CD4-positive, alpha-beta memory T cell (primary cell): ENCODE measurements around the gene CSPG4. TPM values are rescaled to one million over a fixed set of nuclear protein-coding genes. Genes with fewer than 3 reads are reported as not detected.
"Not testable (repeated sequence)": the region's sequence is repeated elsewhere in the genome, so short reads cannot be mapped to it uniquely, and the experiment has no call there.

Source experiments
- CTCF ChIA-PET: fragments of 350-600 bp; sonication (Branson Sonifier 250); formaldehyde crosslinking; loops from one replicate; lab custom pipeline; 2021; ENCODE audit warnings: inconsistent platforms; ENCODE audit not compliant: partially characterized antibody; lab: Charles Lee
- POLR2A ChIA-PET: fragments of 350-600 bp; sonication (Branson Sonifier 250); formaldehyde crosslinking; loops from one replicate; lab custom pipeline; 2021; ENCODE audit not compliant: partially characterized antibody; lab: Charles Lee
- DNase-seq, 5 donors: peaks; one replicate each; pipeline versions ENCODE4 v3.0.0 to v3.0.0-alpha.2; 2020 to 2022; ENCODE audit warnings: mixed read lengths in 1 of 5
- H3K27ac ChIP-seq: one replicate; pipeline ENCODE4 v1.7.0; 2013; ENCODE audit warnings: low read depth, low read length
- H3K27me3 ChIP-seq: 2 replicates; pipeline ENCODE4 v1.7.0; 2013; ENCODE audit warnings: mild to moderate bottlenecking, low read length, moderate library complexity; ENCODE audit not compliant: insufficient read depth
- H3K36me3 ChIP-seq: 2 replicates; pipeline ENCODE4 v1.7.0; 2013; ENCODE audit warnings: mild to moderate bottlenecking, low read length, moderate library complexity; ENCODE audit not compliant: insufficient read depth
- H3K4me1 ChIP-seq: 2 replicates; pipeline ENCODE4 v1.7.0; 2013; ENCODE audit warnings: mild to moderate bottlenecking, low read length, moderate library complexity; ENCODE audit not compliant: insufficient read depth
- H3K4me3 ChIP-seq, 2 donors: one replicate each; pipeline ENCODE4 v1.7.0; 2013; ENCODE audit warnings: low read length in 2 of 2, mild to moderate bottlenecking in 1 of 2
- H3K9me3 ChIP-seq, 2 donors: one replicate each; pipeline ENCODE4 v1.7.0; 2013; ENCODE audit warnings: low read length in 2 of 2, control low read depth in 1 of 2; ENCODE audit not compliant: control insufficient read depth in 1 of 2
- H3K27ac Mint-ChIP-seq, 7 donors: one replicate each; pipeline ENCODE4 v1.8.0; 2020 to 2021; ENCODE audit warnings: mixed read lengths in 7 of 7, mild to moderate bottlenecking in 6 of 7, inconsistent platforms in 3 of 7, moderate library complexity in 3 of 7
- H3K27me3 Mint-ChIP-seq, 2 donors: one replicate each; pipeline ENCODE4 v1.8.0; 2020 to 2021; ENCODE audit warnings: mixed read lengths in 2 of 2
- H3K36me3 Mint-ChIP-seq, 2 donors: one replicate each; pipeline ENCODE4 v1.8.0; 2020 to 2021; ENCODE audit warnings: mixed read lengths in 2 of 2, inconsistent platforms in 1 of 2, mild to moderate bottlenecking in 1 of 2
- H3K4me1 Mint-ChIP-seq, 4 donors: one replicate each; pipeline ENCODE4 v1.8.0; 2020 to 2021; ENCODE audit warnings: mixed read lengths in 4 of 4, mild to moderate bottlenecking in 1 of 4
- H3K4me3 Mint-ChIP-seq, 8 donors: one replicate each; pipeline ENCODE4 v1.8.0; 2020 to 2021; ENCODE audit warnings: mixed read lengths in 8 of 8, mild to moderate bottlenecking in 7 of 8, moderate library complexity in 6 of 8, inconsistent platforms in 3 of 8
- H3K9me3 Mint-ChIP-seq, 8 donors: one replicate each; pipeline ENCODE4 v1.8.0; 2020 to 2021; ENCODE audit warnings: mixed read lengths in 8 of 8, mild to moderate bottlenecking in 5 of 8, inconsistent platforms in 3 of 8, moderate library complexity in 1 of 8
- intact Hi-C: fragments of 100-400 bp; cut with micrococcal nuclease; formaldehyde crosslinking; loops from one replicate; pipeline ENCODE4 v1.15.1; 2023
- polyA plus RNA-seq, 2 donors: library from polyadenylated mRNA; unstranded; fragments of 300-500 nt; fragmentation: Illumina TruSeq; gene quantifications; one replicate each; pipeline ENCODE4 v1.2.3, GENCODE V29; 2021
- total RNA-seq, 2 experiments: library from RNA; stranded (reverse); gene quantifications; one replicate each; pipeline ENCODE4 v1.2.3, GENCODE V29; 2021

CSPG4 gene
- total and polyA plus RNA-seq, 4 experiments from 2014 or later = not detected

DNA sequence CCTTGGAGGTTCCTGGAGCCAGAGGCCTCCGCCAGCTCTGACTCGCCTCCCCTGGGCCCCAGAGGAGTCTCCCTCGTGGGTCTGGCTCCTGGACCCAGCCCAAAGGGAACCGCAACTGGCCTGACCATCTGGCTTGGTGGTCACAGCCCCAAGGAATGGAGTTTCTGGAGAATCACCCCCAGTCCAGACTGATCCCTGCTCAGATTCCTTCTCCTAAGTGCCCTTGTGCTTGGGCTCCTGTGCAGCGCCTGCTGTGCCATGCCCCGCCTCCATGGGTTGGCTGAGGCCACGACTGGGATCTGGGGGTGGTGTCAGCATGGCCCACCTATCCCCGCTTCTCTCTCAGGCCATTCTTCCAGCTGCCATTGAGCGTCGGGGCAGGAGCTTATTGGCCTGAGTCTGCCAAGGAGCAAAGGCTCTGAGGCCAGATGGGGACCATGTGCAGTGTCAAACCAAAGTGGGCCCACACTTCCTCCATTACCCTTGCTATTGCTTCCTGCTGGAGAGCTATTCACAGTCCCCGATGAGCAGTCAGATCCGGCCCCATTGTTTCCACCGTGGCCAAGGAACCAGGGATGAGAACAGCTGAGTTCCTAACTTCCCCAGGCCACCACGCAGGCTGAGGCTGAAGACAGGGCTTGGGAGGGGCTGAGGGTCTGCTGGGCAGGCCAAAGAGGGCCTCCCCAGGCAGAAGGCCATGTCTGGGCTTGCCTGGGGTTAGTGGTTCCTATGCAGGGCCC is 19.0 kb downstream of the CSPG4 start:
- CTCF ChIA-PET = interaction anchor here (1.2 kb wide), 1 partner anchor 9 kb away, joined by 3 read pairs; no protein-coding TSS in a partner anchor
- intact Hi-C loops = no loop called here
- peaks cover 9% of the 10 kb centered on the region for H3K4me1 ChIP-seq

DNA sequence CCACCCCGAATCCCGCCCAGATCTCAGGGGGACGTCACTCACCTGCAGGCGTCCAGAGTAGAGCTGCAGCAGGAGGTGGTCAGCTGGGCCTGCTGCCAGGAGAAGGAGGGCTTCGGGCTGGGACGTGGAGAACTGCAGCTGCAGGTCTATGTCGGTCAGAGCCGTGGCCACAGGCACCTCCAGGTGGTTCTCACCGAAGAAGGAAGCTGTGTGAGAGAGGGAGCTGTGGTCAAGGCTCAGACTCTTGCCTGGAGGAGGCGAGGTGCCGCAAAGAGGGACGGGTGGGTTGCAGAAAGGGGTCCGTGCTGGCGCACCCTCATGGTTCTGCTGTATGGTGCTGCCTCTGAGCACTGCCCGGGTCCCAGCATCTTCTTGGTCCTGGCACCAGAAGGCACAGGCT is 19.6 kb downstream of the CSPG4 start:
- POLR2A ChIA-PET, H3K9me3 Mint-ChIP-seq: not testable (repeated sequence)

More for the DNA sequence above, 19.0 kb downstream of the CSPG4 start:
- Mint-ChIP-seq H3K4me3 (no peak overlapping the region), H3K4me1 (peaks cover 0 to 9% (median 5%) of the 10 kb centered on the region in 4 donors), H3K36me3 (no peaks in the 10 kb centered on the region), H3K27me3 (peaks cover 4 to 7% of the 10 kb centered on the region in 2 donors), H3K9me3 (peaks cover 0 to 3% (median 0%) of the 10 kb centered on the region in 8 donors), H3K27ac (no peak overlapping the region)
- Histone ChIP-seq H3K4me3 (no peak overlapping the region), H3K36me3 (no peaks in the 10 kb centered on the region), H3K27me3 (no peaks in the 10 kb centered on the region), H3K27ac (no peak overlapping the region), H3K9me3 (no peaks in the 10 kb centered on the region)
- DNase-seq = no peak
- POLR2A ChIA-PET = no interaction called here

DNA sequence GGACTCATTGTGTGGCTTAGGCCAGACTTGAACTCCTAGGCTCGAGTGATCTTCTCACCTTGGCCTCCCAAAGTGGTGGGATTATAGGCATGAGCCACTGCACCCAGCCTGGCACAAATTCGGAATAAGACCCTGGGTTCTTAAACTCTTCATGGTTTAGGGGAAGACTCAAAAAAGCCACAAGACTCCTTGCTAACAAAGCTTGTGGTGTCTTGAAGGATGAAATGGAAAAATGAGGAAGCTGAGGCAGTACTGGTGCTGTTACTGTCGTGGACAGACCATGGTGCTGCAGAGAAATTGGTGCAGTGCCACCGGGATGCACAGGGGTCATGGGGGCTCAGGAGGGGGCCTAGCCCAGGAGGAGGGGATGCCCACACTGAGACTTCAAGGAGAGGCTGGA is 20.3 kb downstream of the CSPG4 start:
- H3K36me3 Mint-ChIP-seq, H3K27me3 ChIP-seq, H3K4me3 Mint-ChIP-seq, H3K36me3 ChIP-seq, POLR2A ChIA-PET, CTCF ChIA-PET, H3K9me3 Mint-ChIP-seq, intact Hi-C loops, H3K4me1 ChIP-seq, DNase-seq, H3K27ac ChIP-seq, H3K9me3 ChIP-seq, H3K4me3 ChIP-seq, H3K4me1 Mint-ChIP-seq: not testable (repeated sequence)
- Mint-ChIP-seq H3K27me3 (peaks cover 4 to 10% of the 10 kb centered on the region in 2 donors), H3K27ac (peak overlapping the region in 1 of 7 donors; percentile 57)

More for the DNA sequence above, 19.6 kb downstream of the CSPG4 start:
- H3K27me3 ChIP-seq, H3K4me1 Mint-ChIP-seq, H3K4me3 Mint-ChIP-seq, H3K4me3 ChIP-seq, H3K36me3 Mint-ChIP-seq, H3K27me3 Mint-ChIP-seq, H3K36me3 ChIP-seq, H3K9me3 ChIP-seq, DNase-seq, H3K4me1 ChIP-seq, H3K27ac ChIP-seq, intact Hi-C loops, H3K27ac Mint-ChIP-seq: not testable (repeated sequence)
- CTCF ChIA-PET = interaction anchor here (1.2 kb wide), 1 partner anchor 8 kb away, joined by 3 read pairs; no protein-coding TSS in a partner anchor

DNA sequence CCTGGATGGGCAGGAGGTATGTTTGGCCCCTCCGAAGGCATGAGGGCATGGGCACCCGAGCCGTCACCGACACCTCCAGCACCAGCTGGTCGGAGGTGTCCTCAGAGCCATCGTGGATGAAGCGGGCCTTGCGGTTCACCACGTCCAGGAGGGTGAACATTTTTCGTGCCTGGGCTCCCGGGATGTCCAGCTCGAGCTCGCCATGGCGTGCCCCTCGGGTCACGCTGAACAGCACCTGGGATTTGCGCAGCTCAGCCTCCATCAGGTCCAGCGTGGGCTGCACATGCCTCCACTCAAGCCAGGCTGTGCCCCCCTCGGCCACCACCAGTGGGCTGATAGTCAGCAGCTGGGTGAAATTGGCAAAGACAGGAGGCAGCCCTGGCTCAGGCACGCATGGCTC is 23.2 kb downstream of the CSPG4 start:
- H3K9me3 Mint-ChIP-seq, CTCF ChIA-PET, H3K4me1 Mint-ChIP-seq, H3K9me3 ChIP-seq, POLR2A ChIA-PET, H3K4me3 Mint-ChIP-seq, intact Hi-C loops, H3K27me3 Mint-ChIP-seq, H3K27ac ChIP-seq, H3K36me3 ChIP-seq, DNase-seq, H3K27me3 ChIP-seq, H3K27ac Mint-ChIP-seq, H3K4me1 ChIP-seq, H3K4me3 ChIP-seq, H3K36me3 Mint-ChIP-seq: not testable (repeated sequence)

DNA sequence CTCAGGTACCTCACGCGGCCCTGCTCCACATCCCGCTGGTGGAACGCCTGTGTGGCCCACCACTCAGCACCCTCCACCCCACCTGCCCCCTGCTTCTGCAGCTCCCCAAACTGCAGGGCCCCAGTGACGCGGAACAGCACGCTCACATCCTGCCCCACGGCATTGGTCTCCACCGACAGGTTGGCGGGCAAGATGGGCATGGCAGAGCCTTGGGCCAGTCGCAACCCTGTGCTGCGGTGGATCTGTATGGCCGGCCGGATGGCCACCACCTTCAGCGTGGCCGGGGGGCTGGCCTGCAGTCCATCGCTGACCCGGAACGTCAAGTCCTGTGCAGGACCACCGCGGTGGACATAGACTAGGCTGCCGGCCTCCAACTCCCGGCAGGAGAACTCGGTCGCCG is 23.8 kb downstream of the CSPG4 start:
- no peak for DNase-seq
- H3K36me3 Mint-ChIP-seq = no peaks in the 10 kb centered on the region
- Histone ChIP-seq H3K4me1 (no peaks in the 10 kb centered on the region), H3K9me3 (no peaks in the 10 kb centered on the region), H3K27ac (no peak overlapping the region), H3K27me3 (no peaks in the 10 kb centered on the region), H3K36me3 (no peaks in the 10 kb centered on the region), H3K4me3 (no peak overlapping the region)
- peaks cover 3 to 9% of the 10 kb centered on the region in 2 donors for H3K27me3 Mint-ChIP-seq
- H3K4me3 Mint-ChIP-seq = no peak overlapping the region
- CTCF ChIA-PET = no interaction called here
- intact Hi-C loops = no loop called here
- peaks cover 0 to 5% (median 0%) of the 10 kb centered on the region in 4 donors for H3K4me1 Mint-ChIP-seq
- no peak overlapping the region for H3K27ac Mint-ChIP-seq
- POLR2A ChIA-PET = no interaction called here
- peaks cover 0 to 2% (median 0%) of the 10 kb centered on the region in 8 donors for H3K9me3 Mint-ChIP-seq

DNA sequence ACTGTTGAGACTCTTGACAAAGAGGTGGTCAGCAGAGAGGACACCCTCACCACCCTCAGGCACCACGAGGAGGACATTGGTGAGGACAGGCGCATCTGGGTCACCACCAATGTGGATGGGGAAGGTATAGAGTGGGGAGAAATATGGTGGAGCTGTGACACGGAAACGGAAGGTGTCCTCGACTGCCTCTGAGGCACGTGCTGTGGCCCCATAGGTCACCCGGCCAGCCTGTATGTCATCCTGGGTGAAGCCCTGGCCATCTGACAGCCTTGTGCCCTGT is 24.4 kb downstream of the CSPG4 start:
- H3K9me3 ChIP-seq = no peaks in the 10 kb centered on the region
- no peaks in the 10 kb centered on the region for H3K36me3 ChIP-seq
- Mint-ChIP-seq H3K27ac (no peak overlapping the region), H3K36me3 (no peaks in the 10 kb centered on the region), H3K27me3 (peaks cover 3 to 9% of the 10 kb centered on the region in 2 donors), H3K9me3 (peaks cover 0 to 2% (median 0%) of the 10 kb centered on the region in 8 donors), H3K4me3 (no peak overlapping the region), H3K4me1 (peaks cover 0 to 5% (median 0%) of the 10 kb centered on the region in 4 donors)
- H3K27me3 ChIP-seq = no peaks in the 10 kb centered on the region
- no peak overlapping the region for H3K27ac ChIP-seq
- CTCF ChIA-PET = no interaction called here
- no peak overlapping the region for H3K4me3 ChIP-seq
- H3K4me1 ChIP-seq = no peaks in the 10 kb centered on the region
- intact Hi-C loops = no loop called here
- no peak for DNase-seq
- POLR2A ChIA-PET = no interaction called here

DNA sequence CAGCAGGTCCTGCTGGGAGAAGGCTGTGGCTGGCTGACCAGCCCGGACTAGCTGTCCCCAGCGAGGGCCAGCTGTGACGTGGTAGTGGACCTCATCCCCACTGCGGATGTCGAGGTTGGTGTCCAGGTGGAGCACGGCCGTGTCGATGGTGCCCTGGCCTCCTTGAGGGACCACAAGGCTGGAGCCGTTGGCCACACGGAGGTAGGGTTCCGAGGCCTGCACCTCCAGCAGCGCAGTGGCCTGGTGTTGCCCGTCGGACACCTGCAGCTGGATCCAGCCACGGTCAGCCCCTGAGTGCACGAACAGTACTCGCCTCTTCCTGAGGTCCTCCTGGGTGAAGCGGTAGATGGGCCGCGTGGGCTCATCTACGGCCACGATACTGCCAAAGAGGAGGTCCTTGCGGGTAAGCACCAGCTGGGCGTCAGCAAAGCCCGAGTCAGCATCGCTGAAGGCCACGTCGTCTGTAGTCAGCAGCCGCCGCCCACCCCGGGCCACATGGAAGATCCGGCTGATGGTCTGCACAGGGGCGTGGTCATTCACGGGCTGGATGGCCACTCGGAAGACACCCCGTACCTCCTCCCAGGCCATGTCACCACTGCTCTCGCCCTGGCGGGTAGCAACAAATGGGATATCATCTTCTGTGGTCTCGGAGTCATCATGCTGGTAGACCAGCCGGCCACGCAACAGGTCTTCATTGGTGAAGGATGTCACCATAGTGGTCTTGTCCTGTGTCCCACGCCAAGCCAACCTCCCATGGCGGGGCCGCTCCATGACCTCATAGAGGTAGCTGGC is 25.0 kb downstream of the CSPG4 start:
- intact Hi-C loops = no loop called here
- peak overlapping the region in 1 of 8 donors; percentile 27 for H3K4me3 Mint-ChIP-seq
- CTCF ChIA-PET = interaction anchor here (2.0 kb wide), 1 partner anchor 320 kb away, joined by 7 read pairs; no protein-coding TSS in a partner anchor

More for the DNA sequence above, 25.0 kb downstream of the CSPG4 start:
- Histone ChIP-seq H3K9me3 (no peaks in the 10 kb centered on the region), H3K4me1 (no peaks in the 10 kb centered on the region), H3K27ac (no peak overlapping the region), H3K4me3 (no peak overlapping the region), H3K27me3 (no peaks in the 10 kb centered on the region), H3K36me3 (no peaks in the 10 kb centered on the region)
- POLR2A ChIA-PET = no interaction called here
- H3K4me1 Mint-ChIP-seq = peaks cover 0 to 5% (median 0%) of the 10 kb centered on the region in 4 donors
- no peaks in the 10 kb centered on the region for H3K36me3 Mint-ChIP-seq
- peaks cover 3 to 9% of the 10 kb centered on the region in 2 donors for H3K27me3 Mint-ChIP-seq
- H3K9me3 Mint-ChIP-seq = peaks cover 0 to 2% (median 0%) of the 10 kb centered on the region in 8 donors
- no peak overlapping the region for H3K27ac Mint-ChIP-seq
- DNase-seq = no peak
